Measurements from ENCODE around the gene APOA1. TPM values are rescaled to one million over a fixed set of nuclear protein-coding genes. Genes with fewer than 3 reads are reported as not detected.

APOA1 gene
- total and polyA plus RNA-seq, 10 of the 15 experiments (the other 5 are each of a cell fraction or from before 2014, with no cell fraction given): 0.10 to 2.4 (median 0.24) TPM; not detected in 3

DNA sequence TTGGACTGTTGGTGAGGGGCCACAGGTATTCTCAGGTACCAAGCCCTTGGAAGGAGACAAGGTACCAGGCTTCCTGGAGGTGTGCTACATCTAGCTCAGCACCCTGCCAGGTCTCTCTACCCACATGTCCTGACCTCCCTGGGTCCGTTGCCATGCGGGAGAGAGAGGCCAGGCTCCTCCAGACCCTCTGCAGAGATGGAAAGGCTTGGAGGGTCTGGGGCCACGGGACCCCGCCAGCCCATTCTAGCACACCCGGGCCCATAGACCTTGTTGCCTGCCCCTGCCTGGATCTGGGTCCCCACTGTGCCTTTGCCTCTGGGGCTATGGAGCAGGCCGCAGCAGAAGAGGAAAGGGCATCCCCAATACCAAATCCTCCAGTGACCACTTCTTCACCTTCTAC is 10.0 kb downstream of the APOA1 start (continued):
- TF ChIP-seq, protein P1, sequence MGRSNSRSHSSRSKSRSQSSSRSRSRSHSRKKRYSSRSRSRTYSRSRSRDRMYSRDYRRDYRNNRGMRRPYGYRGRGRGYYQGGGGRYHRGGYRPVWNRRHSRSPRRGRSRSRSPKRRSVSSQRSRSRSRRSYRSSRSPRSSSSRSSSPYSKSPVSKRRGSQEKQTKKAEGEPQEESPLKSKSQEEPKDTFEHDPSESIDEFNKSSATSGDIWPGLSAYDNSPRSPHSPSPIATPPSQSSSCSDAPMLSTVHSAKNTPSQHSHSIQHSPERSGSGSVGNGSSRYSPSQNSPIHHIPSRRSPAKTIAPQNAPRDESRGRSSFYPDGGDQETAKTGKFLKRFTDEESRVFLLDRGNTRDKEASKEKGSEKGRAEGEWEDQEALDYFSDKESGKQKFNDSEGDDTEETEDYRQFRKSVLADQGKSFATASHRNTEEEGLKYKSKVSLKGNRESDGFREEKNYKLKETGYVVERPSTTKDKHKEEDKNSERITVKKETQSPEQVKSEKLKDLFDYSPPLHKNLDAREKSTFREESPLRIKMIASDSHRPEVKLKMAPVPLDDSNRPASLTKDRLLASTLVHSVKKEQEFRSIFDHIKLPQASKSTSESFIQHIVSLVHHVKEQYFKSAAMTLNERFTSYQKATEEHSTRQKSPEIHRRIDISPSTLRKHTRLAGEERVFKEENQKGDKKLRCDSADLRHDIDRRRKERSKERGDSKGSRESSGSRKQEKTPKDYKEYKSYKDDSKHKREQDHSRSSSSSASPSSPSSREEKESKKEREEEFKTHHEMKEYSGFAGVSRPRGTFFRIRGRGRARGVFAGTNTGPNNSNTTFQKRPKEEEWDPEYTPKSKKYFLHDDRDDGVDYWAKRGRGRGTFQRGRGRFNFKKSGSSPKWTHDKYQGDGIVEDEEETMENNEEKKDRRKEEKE (IDR thresholded peaks at IDR 0.05): no peak

DNA sequence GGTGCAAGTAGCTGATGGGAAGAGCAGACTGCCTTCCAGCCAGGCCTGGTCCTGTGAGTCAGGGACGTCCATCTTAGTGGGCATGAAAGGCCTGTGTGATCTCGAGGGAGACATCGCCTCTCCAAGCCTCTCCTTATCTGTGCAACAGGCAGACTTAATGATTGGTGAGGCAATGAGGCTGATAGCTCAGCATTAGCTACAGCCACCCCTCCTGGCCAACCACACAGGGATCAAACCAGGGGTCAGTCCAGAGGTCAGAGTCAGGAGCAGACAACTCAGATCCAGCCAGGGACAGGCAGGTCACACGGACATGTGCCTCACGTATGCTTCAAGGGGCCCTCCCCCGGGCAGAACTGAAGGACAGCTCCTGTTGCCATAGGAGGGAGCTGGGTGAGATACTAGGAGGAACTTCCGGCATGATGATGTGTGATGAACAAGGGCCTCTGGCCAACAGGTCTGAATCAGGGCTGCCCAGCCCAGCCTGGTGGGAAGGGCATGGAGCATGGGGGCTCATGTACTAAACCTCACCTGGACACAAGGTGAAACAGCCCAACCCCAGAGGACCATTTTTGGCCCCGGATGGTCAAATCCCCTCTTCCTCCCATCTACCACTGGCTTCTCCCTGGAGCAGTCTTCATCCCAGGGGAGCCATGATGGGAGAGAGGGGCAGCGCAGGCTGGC is 10.5 kb downstream of the APOA1 start:
- H3K4me3 ChIP-seq: no peak overlapping the region
- ATAC-seq: no peak
- H2AFZ ChIP-seq (ENCODE audit: control insufficient read depth, low read depth, low read length): no peak overlapping the region
- SMC1A ChIA-PET (ENCODE audit: uncharacterized antibody, unreplicated experiment): no interaction called here
- FAIRE-seq: no peak
- no peak for DNase-seq (ENCODE audit: low read depth, low spot score)
- no peaks in the 10 kb centered on the region for H3K9me3 ChIP-seq (replicated peaks; ENCODE audit: control insufficient read depth, insufficient read depth, low read length)
- H3K27ac ChIP-seq (ENCODE audit: control insufficient read depth, insufficient read depth): no peak overlapping the region
- POLR2A ChIA-PET: no interaction called here
- BruUV-seq (replicated peaks): no TSS peak
- no peaks in the 10 kb centered on the region for H3K27me3 ChIP-seq (replicated peaks in 1 of 2; ENCODE audit: control insufficient read depth in 2 of 2, insufficient read depth in 2 of 2, low read length in 1 of 2)
- in situ Hi-C loops (cut with MboI) (no loop called here), intact Hi-C loops (cut with micrococcal nuclease; ENCODE audit: unreplicated experiment) (no loop called here)
- no peaks in the 10 kb centered on the region for H3K79me2 ChIP-seq (ENCODE audit: control insufficient read depth, insufficient read depth, low read length)
- WGBS (ENCODE audit: insufficient coverage, insufficient replicate concordance, low lambda C conversion rate, missing lambda C conversion rate): 13% methylated on average over 9 of the region's 9 CpGs
- H4K20me1 ChIP-seq (ENCODE audit: control insufficient read depth, insufficient read depth): no peaks in the 10 kb centered on the region
- H3K36me3 ChIP-seq (ENCODE audit: control insufficient read depth in 2 of 2, insufficient read depth in 2 of 2, low read length in 1 of 2): no peaks in the 10 kb centered on the region
- RAD21 ChIA-PET (ENCODE audit: unreplicated experiment): no interaction called here
- H3K4me1 ChIP-seq (ENCODE audit: control insufficient read depth, insufficient read depth, low read length): no peaks in the 10 kb centered on the region
- CTCF ChIA-PET: interaction anchor here (0.8 kb wide), 1 partner anchor 9 kb away, joined by 3 read pairs; no protein-coding TSS in a partner anchor
- H3K4me2 ChIP-seq (ENCODE audit: control insufficient read depth, insufficient read depth): no peak overlapping the region
- H3K9ac ChIP-seq (ENCODE audit: control insufficient read depth, insufficient read depth, low read length): no peak overlapping the region
- TF ChIP-seq ATF7 (IDR thresholded peaks at IDR 0.05; ENCODE audit: low read depth) (no peak), ZZZ3 (IDR thresholded peaks at IDR 0.05; ENCODE audit: control insufficient read depth, insufficient read length, low read depth) (no peak), IKZF1 (conservative IDR thresholded peaks at IDR 0.05) (no peak), CHD1 (IDR thresholded peaks at IDR 0.05; ENCODE audit: low read depth, low read length) (no peak), EZH2 (IDR thresholded peaks at IDR 0.05; ENCODE audit: borderline replicate concordance, control insufficient read depth, low read depth, low read length) (no peak), NBN (IDR thresholded peaks at IDR 0.05) (no peak), ZNF384 (IDR thresholded peaks at IDR 0.05; ENCODE audit: borderline replicate concordance, low read depth, low read length) (no peak), POLR2A (IDR thresholded peaks at IDR 0.05; ENCODE audit: low read depth, low read length) (no peak)
- TF ChIP-seq, protein P2, sequence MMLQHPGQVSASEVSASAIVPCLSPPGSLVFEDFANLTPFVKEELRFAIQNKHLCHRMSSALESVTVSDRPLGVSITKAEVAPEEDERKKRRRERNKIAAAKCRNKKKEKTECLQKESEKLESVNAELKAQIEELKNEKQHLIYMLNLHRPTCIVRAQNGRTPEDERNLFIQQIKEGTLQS (IDR thresholded peaks at IDR 0.05; ENCODE audit: borderline replicate concordance, extremely low read depth, low read depth, low read length): no peak
- TF ChIP-seq, protein P3, sequence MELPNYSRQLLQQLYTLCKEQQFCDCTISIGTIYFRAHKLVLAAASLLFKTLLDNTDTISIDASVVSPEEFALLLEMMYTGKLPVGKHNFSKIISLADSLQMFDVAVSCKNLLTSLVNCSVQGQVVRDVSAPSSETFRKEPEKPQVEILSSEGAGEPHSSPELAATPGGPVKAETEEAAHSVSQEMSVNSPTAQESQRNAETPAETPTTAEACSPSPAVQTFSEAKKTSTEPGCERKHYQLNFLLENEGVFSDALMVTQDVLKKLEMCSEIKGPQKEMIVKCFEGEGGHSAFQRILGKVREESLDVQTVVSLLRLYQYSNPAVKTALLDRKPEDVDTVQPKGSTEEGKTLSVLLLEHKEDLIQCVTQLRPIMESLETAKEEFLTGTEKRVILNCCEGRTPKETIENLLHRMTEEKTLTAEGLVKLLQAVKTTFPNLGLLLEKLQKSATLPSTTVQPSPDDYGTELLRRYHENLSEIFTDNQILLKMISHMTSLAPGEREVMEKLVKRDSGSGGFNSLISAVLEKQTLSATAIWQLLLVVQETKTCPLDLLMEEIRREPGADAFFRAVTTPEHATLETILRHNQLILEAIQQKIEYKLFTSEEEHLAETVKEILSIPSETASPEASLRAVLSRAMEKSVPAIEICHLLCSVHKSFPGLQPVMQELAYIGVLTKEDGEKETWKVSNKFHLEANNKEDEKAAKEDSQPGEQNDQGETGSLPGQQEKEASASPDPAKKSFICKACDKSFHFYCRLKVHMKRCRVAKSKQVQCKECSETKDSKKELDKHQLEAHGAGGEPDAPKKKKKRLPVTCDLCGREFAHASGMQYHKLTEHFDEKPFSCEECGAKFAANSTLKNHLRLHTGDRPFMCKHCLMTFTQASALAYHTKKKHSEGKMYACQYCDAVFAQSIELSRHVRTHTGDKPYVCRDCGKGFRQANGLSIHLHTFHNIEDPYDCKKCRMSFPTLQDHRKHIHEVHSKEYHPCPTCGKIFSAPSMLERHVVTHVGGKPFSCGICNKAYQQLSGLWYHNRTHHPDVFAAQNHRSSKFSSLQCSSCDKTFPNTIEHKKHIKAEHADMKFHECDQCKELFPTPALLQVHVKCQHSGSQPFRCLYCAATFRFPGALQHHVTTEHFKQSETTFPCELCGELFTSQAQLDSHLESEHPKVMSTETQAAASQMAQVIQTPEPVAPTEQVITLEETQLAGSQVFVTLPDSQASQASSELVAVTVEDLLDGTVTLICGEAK (IDR thresholded peaks at IDR 0.05; ENCODE audit: borderline replicate concordance): no peak
- TF ChIP-seq, protein P4, sequence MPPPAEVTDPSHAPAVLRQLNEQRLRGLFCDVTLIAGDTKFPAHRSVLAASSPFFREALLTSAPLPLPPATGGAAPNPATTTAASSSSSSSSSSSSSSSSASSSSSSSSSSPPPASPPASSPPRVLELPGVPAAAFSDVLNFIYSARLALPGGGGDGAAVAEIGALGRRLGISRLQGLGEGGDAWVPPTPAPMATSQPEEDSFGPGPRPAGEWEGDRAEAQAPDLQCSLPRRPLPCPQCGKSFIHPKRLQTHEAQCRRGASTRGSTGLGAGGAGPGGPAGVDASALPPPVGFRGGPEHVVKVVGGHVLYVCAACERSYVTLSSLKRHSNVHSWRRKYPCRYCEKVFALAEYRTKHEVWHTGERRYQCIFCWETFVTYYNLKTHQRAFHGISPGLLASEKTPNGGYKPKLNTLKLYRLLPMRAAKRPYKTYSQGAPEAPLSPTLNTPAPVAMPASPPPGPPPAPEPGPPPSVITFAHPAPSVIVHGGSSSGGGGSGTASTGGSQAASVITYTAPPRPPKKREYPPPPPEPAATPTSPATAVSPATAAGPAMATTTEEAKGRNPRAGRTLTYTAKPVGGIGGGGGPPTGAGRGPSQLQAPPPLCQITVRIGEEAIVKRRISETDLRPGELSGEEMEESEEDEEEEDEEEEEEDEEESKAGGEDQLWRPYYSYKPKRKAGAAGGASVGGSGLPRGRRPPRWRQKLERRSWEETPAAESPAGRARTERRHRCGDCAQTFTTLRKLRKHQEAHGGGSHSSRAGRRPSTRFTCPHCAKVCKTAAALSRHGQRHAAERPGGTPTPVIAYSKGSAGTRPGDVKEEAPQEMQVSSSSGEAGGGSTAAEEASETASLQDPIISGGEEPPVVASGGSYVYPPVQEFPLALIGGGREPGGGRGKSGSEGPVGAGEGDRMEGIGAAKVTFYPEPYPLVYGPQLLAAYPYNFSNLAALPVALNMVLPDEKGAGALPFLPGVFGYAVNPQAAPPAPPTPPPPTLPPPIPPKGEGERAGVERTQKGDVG (CRISPR knock-in tag; IDR thresholded peaks at IDR 0.05): no peak
